Measurements from ENCODE around the gene SLC17A5. TPM values are rescaled to one million over a fixed set of nuclear protein-coding genes. Genes with fewer than 3 reads are reported as not detected.

Gene SLC17A5
- total and polyA plus RNA-seq, 9 of the 15 experiments (the other 6 are each of a cell fraction or from before 2014, with no cell fraction given): 1.3 to 7.2 (median 3.4) TPM

GRCh38 chr6:73653571-73654424 is at the start of gene SLC17A5 (continued):
- TF ChIP-seq NR2C2 (CRISPR knock-in tag; IDR thresholded peaks at IDR 0.05): 0 out of 2 replicates have a peak, but pooled peaks have one; percentile 30
- peak; percentile 62; the same call in 1 of the 2 replicates for TF ChIP-seq NR2C2 (tag; IDR thresholded peaks at IDR 0.05)
- no peak for TF ChIP-seq KAT8 (IDR thresholded peaks at IDR 0.05; ENCODE audit: low read depth)
- peak; percentile 58; the same call in 1 of the 2 replicates for TF ChIP-seq MBD2 (IDR thresholded peaks at IDR 0.05; ENCODE audit: borderline replicate concordance, low read depth)
- TF ChIP-seq ZNF764 (CRISPR knock-in tag; IDR thresholded peaks at IDR 0.05; ENCODE audit: low read depth): no peak
- TF ChIP-seq GATAD2B (IDR thresholded peaks at IDR 0.05; ENCODE audit: borderline replicate concordance): no peak
- TF ChIP-seq TSC22D4 (tag; IDR thresholded peaks at IDR 0.05): no peak
- TF ChIP-seq, protein P1, sequence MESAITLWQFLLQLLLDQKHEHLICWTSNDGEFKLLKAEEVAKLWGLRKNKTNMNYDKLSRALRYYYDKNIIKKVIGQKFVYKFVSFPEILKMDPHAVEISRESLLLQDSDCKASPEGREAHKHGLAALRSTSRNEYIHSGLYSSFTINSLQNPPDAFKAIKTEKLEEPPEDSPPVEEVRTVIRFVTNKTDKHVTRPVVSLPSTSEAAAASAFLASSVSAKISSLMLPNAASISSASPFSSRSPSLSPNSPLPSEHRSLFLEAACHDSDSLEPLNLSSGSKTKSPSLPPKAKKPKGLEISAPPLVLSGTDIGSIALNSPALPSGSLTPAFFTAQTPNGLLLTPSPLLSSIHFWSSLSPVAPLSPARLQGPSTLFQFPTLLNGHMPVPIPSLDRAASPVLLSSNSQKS (CRISPR knock-in tag; IDR thresholded peaks at IDR 0.05): no peak
- no peak for TF ChIP-seq ZNF41 (CRISPR knock-in tag; conservative IDR thresholded peaks at IDR 0.05)
- TF ChIP-seq RFX7 (CRISPR knock-in tag; IDR thresholded peaks at IDR 0.05): no peak
- TF ChIP-seq ETS2 (tag; IDR thresholded peaks at IDR 0.05; ENCODE audit: borderline replicate concordance, poor library complexity, severe bottlenecking): no peak
- peak; percentile 94 for TF ChIP-seq CXXC5 (CRISPR knock-in tag; IDR thresholded peaks at IDR 0.05)
- no peak for TF ChIP-seq ATF1 (CRISPR knock-in tag; IDR thresholded peaks at IDR 0.05)
- peak; percentile 84 for TF ChIP-seq ATF1 (tag; IDR thresholded peaks at IDR 0.05)
- no peak for TF ChIP-seq KAT2B (IDR thresholded peaks at IDR 0.05; ENCODE audit: low read depth, low read length)
- 0 out of 2 replicates have a peak, but pooled peaks have one; percentile 13 for TF ChIP-seq NCOA1 (IDR thresholded peaks at IDR 0.05; ENCODE audit: low read depth)
- peak; percentile 45 for TF ChIP-seq CREB1 (IDR thresholded peaks at IDR 0.05)
- peak; percentile 59; the same call in 1 of the 2 replicates for TF ChIP-seq CREB1 (CRISPR knock-in tag; IDR thresholded peaks at IDR 0.05)
- TF ChIP-seq XRCC5 (IDR thresholded peaks at IDR 0.05; ENCODE audit: low read depth, low read length): peak; percentile 91
- no peak for TF ChIP-seq MCM5 (IDR thresholded peaks at IDR 0.05; ENCODE audit: low read depth)
- no peak for TF ChIP-seq RFX5 (IDR thresholded peaks at IDR 0.05; ENCODE audit: low read depth, low read length)
- TF ChIP-seq HOXB6 (CRISPR knock-in tag; IDR thresholded peaks at IDR 0.05; ENCODE audit: borderline replicate concordance): no peak
- no peak for TF ChIP-seq PREB (CRISPR knock-in tag; IDR thresholded peaks at IDR 0.05)
- TF ChIP-seq FOXK1 (CRISPR knock-in tag; IDR thresholded peaks at IDR 0.05; ENCODE audit: borderline replicate concordance): no peak
- TF ChIP-seq BHLHE40 (IDR thresholded peaks at IDR 0.05; ENCODE audit: low read length): no peak
- no peak for TF ChIP-seq CAMTA2 (CRISPR knock-in tag; conservative IDR thresholded peaks at IDR 0.05)
- TF ChIP-seq ZNF224 (CRISPR knock-in tag; IDR thresholded peaks at IDR 0.05): no peak
- no peak for TF ChIP-seq ZKSCAN3 (CRISPR knock-in tag; IDR thresholded peaks at IDR 0.05)
- TF ChIP-seq ZSCAN29 (IDR thresholded peaks at IDR 0.05): peak; percentile 73; the same call in 1 of the 2 replicates
- TF ChIP-seq SMARCA4 (IDR thresholded peaks at IDR 0.05): no peak
- 0 out of 2 replicates have a peak, but pooled peaks have one; percentile 50 for TF ChIP-seq MEF2D (tag; conservative IDR thresholded peaks at IDR 0.05; ENCODE audit: low read depth)
- TF ChIP-seq NRF1 (conservative IDR thresholded peaks at IDR 0.05 in 1 of 2, IDR thresholded peaks at IDR 0.05 in 1 of 2): peak; percentile 83 to 86

Data from K562 (cell line).